Thyroid gland (tissue), 4 donors: ENCODE data around the gene SERBP1.

Experiments
- CTCF ChIP-seq, 6 experiments: fragments of 200-600 bp in 3 of 6; fragments of 450-650 bp in 3 of 6; sonication (generic) in 3 of 6; IDR thresholded peaks; one replicate each; pipeline ENCODE4 v1.5.1; 2016 to 2019; ENCODE audit warnings: antibody characterized with exemption in 6 of 6, mild to moderate bottlenecking in 2 of 6, inconsistent platforms in 1 of 6, moderate library complexity in 1 of 6
- POLR2A ChIP-seq, 2 donors: fragments of 450-650 bp; IDR thresholded peaks; one replicate each; pipeline ENCODE4 v1.6.1; 2017; ENCODE audit warnings: antibody characterized with exemption in 2 of 2, mild to moderate bottlenecking in 2 of 2, moderate library complexity in 1 of 2

DNA sequence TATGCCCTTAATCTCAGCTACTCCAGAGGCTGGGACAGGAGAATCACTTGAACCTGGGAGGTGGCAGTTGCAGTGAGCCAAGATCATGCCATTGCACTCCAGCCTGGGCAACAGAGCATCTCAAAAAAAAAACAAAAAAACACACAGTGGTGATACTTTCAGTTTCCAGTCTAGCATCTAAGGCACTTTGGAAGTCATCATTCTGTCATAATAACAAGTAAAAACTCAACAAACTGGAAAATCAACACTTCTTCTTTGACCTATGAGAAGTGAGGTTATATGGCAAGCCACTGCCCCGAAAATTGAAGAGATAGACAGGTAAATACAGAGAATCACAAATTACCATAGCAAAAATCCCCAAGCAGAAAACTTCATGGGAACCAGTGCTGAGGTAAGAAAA is 70.6 kb downstream of the SERBP1 start:
- TF ChIP-seq CTCF (IDR thresholded peaks at IDR 0.05) (no peak), POLR2A (IDR thresholded peaks at IDR 0.05) (no peak)
